HepG2 (cell line): ENCODE measurements around the gene RHEBL1. TPM values are rescaled to one million over a fixed set of nuclear protein-coding genes. Genes with fewer than 3 reads are reported as not detected.

Experiments
- DBP ChIP-seq: sonication (generic); formaldehyde crosslinking; IDR thresholded peaks from 2 replicates; pipeline ENCODE4 v1.4.0; 2020; ENCODE audit warnings: missing genetic modification reagents; ENCODE audit errors: not compliant biosample characterization
- DMAP1 ChIP-seq: IDR thresholded peaks from 2 replicates; pipeline ENCODE4 v1.6.1; 2016
- DR1 ChIP-seq: sonication (generic); formaldehyde crosslinking; IDR thresholded peaks from 2 replicates; pipeline ENCODE4 v1.8.0; 2021; ENCODE audit warnings: mild to moderate bottlenecking, missing genetic modification reagents, inconsistent platforms
- GABPA ChIP-seq, 2 experiments: IDR thresholded peaks; 2 replicates each; pipeline ENCODE4 v1.6.1; 2011 to 2016; ENCODE audit warnings: low read depth in 2 of 2, low read length in 1 of 2, missing biosample characterization in 1 of 2, missing genetic modification characterization in 1 of 2
- GTF2F1 ChIP-seq: fragments of 150-350 bp; IDR thresholded peaks from 2 replicates; pipeline ENCODE4 v1.6.1; 2014; ENCODE audit warnings: low read length
- HNRNPK ChIP-seq: fragments of 200-400 bp; formaldehyde crosslinking; IDR thresholded peaks from 2 replicates; pipeline ENCODE4 v1.6.1; 2018; ENCODE audit warnings: low read length, low read depth, moderate library complexity, mild to moderate bottlenecking; ENCODE audit not compliant: poor library complexity, severe bottlenecking
- PTBP1 ChIP-seq: fragments of 200-400 bp; formaldehyde crosslinking; IDR thresholded peaks from 2 replicates; pipeline ENCODE4 v1.6.1; 2018; ENCODE audit warnings: low read length, low read depth; ENCODE audit not compliant: poor library complexity, severe bottlenecking
- SNRNP70 ChIP-seq: fragments of 200-400 bp; formaldehyde crosslinking; IDR thresholded peaks from 2 replicates; pipeline ENCODE4 v1.6.1; 2017; ENCODE audit warnings: mild to moderate bottlenecking, low read depth, low read length, moderate library complexity
- SRSF4 ChIP-seq: fragments of 200-400 bp; formaldehyde crosslinking; IDR thresholded peaks from one replicate; pipeline ENCODE4 v1.6.1; 2018; ENCODE audit warnings: mild to moderate bottlenecking, low read depth, low read length, moderate library complexity; ENCODE audit not compliant: poor library complexity, severe bottlenecking
- ZBTB1 ChIP-seq: sonication (generic); formaldehyde crosslinking; IDR thresholded peaks from 2 replicates; pipeline ENCODE4 v1.4.0; 2020; ENCODE audit warnings: missing genetic modification reagents, borderline replicate concordance
- ZBTB21 ChIP-seq: sonication (generic); formaldehyde crosslinking; IDR thresholded peaks from 2 replicates; pipeline ENCODE4 v1.4.0; 2020; ENCODE audit warnings: missing genetic modification reagents
- ZNF138 ChIP-seq: sonication (generic); formaldehyde crosslinking; IDR thresholded peaks from 2 replicates; pipeline ENCODE4 v1.5.0; 2020; ENCODE audit warnings: mild to moderate bottlenecking, low read depth, missing genetic modification reagents
- ZNF337 ChIP-seq: sonication (generic); formaldehyde crosslinking; IDR thresholded peaks from 2 replicates; pipeline ENCODE4 v1.5.1; 2020; ENCODE audit warnings: missing genetic modification reagents, low read depth, mild to moderate bottlenecking, borderline replicate concordance
- ZNF468 ChIP-seq: sonication (generic); formaldehyde crosslinking; IDR thresholded peaks from 2 replicates; pipeline ENCODE4 v1.8.0; 2022; ENCODE audit warnings: mild to moderate bottlenecking, moderate library complexity, missing genetic modification reagents
- ZNF549 ChIP-seq: sonication (generic); formaldehyde crosslinking; IDR thresholded peaks from 2 replicates; pipeline ENCODE4 v1.5.0; 2020; ENCODE audit warnings: missing genetic modification reagents
- polyA plus RNA-seq, 8 experiments: library from polyadenylated mRNA; depleted of rRNA in 3 of 8; stranded (reverse) in 7 of 8; unstranded in 1 of 8; fragments of >200 nt; fragmentation: Illumina TruSeq in 4 of 8; extraction: Trizol in 4 of 8; gene quantifications; 2 replicates each; pipeline versions ENCODE4 v1.2.1 to v1.2.3, GENCODE V29; 2011 to 2016; ENCODE audit warnings: low read depth in 4 of 8, missing spikeins in 1 of 8, mixed read lengths in 1 of 8; ENCODE audit not compliant: insufficient read depth in 1 of 8
- total RNA-seq, 5 experiments: library from RNA; depleted of rRNA; stranded (reverse); fragments of >200 nt; fragmentation: Illumina TruSeq; extraction: Trizol; gene quantifications; 2 replicates each; pipeline ENCODE4 v1.2.3, GENCODE V29; 2016; ENCODE audit warnings: low read depth in 1 of 5
- TF ChIP-seq, protein P1 (sequence below): sonication (generic); formaldehyde crosslinking; IDR thresholded peaks from 2 replicates; pipeline ENCODE4 v1.4.0; 2020; ENCODE audit warnings: missing genetic modification reagents
- TF ChIP-seq, protein P2 (sequence below): sonication (generic); formaldehyde crosslinking; IDR thresholded peaks from 2 replicates; pipeline ENCODE4 v1.4.0; 2020; ENCODE audit warnings: missing genetic modification reagents
- TF ChIP-seq, protein P3 (sequence below): sonication (generic); formaldehyde crosslinking; IDR thresholded peaks from 2 replicates; pipeline ENCODE4 v1.8.0; 2022; ENCODE audit warnings: mild to moderate bottlenecking, missing genetic modification reagents, borderline replicate concordance
- TF ChIP-seq, protein P4 (sequence below): sonication (generic); formaldehyde crosslinking; IDR thresholded peaks from 2 replicates; pipeline ENCODE4 v1.5.1; 2020; ENCODE audit warnings: missing genetic modification reagents, mild to moderate bottlenecking, borderline replicate concordance

Gene RHEBL1
- total and polyA plus RNA-seq, 2 of the 13 experiments (the other 11 are each of a cell fraction or from before 2014, with no cell fraction given) = 1.4 to 2.5 TPM

- TF ChIP-seq, protein P1, sequence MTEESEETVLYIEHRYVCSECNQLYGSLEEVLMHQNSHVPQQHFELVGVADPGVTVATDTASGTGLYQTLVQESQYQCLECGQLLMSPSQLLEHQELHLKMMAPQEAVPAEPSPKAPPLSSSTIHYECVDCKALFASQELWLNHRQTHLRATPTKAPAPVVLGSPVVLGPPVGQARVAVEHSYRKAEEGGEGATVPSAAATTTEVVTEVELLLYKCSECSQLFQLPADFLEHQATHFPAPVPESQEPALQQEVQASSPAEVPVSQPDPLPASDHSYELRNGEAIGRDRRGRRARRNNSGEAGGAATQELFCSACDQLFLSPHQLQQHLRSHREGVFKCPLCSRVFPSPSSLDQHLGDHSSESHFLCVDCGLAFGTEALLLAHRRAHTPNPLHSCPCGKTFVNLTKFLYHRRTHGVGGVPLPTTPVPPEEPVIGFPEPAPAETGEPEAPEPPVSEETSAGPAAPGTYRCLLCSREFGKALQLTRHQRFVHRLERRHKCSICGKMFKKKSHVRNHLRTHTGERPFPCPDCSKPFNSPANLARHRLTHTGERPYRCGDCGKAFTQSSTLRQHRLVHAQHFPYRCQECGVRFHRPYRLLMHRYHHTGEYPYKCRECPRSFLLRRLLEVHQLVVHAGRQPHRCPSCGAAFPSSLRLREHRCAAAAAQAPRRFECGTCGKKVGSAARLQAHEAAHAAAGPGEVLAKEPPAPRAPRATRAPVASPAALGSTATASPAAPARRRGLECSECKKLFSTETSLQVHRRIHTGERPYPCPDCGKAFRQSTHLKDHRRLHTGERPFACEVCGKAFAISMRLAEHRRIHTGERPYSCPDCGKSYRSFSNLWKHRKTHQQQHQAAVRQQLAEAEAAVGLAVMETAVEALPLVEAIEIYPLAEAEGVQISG (CRISPR knock-in tag) = peak; percentile 93
- TF ChIP-seq, protein P2, sequence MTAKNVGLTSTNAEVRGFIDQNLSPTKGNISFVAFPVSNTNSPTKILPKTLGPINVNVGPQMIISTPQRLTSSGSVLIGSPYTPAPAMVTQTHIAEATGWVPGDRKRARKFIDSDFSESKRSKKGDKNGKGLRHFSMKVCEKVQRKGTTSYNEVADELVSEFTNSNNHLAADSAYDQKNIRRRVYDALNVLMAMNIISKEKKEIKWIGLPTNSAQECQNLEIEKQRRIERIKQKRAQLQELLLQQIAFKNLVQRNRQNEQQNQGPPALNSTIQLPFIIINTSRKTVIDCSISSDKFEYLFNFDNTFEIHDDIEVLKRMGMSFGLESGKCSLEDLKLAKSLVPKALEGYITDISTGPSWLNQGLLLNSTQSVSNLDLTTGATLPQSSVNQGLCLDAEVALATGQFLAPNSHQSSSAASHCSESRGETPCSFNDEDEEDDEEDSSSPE (CRISPR knock-in tag) = peak; percentile 65; the same call in 1 of the 2 replicates
- TF ChIP-seq ZNF337 (CRISPR knock-in tag) = no peak
- TF ChIP-seq DMAP1 (CRISPR knock-in tag) = peak; percentile 99
- TF ChIP-seq ZNF549 (CRISPR knock-in tag) = no peak
- 0 out of 2 replicates have a peak, but pooled peaks have one; percentile 12 for TF ChIP-seq ZNF468 (CRISPR knock-in tag)
- TF ChIP-seq SNRNP70 = no peak
- TF ChIP-seq, protein P3, sequence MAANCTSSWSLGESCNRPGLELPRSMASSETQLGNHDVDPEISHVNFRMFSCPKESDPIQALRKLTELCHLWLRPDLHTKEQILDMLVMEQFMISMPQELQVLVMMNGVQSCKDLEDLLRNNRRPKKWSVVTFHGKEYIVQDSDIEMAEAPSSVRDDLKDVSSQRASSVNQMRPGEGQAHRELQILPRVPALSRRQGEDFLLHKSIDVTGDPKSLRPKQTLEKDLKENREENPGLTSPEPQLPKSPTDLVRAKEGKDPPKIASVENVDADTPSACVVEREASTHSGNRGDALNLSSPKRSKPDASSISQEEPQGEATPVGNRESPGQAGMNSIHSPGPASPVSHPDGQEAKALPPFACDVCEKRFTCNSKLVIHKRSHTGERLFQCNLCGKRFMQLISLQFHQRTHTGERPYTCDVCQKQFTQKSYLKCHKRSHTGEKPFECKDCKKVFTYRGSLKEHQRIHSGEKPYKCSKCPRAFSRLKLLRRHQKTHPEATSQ (CRISPR knock-in tag) = no peak
- no peak for TF ChIP-seq ZNF138
- TF ChIP-seq DBP (CRISPR knock-in tag) = no peak
- TF ChIP-seq HNRNPK = peak; percentile 45
- no peak for TF ChIP-seq SRSF4
- TF ChIP-seq GTF2F1 = peak; percentile 52; the same call in 1 of the 2 replicates
- TF ChIP-seq GABPA (IDR thresholded peaks at IDR 0.05; ENCODE audit: low read depth, low read length) = peak; percentile 44; the same call in 1 of the 2 replicates
- TF ChIP-seq GABPA (CRISPR knock-in tag; IDR thresholded peaks at IDR 0.05; ENCODE audit: low read depth) = peak; percentile 79
- peak; percentile 63 for TF ChIP-seq DR1 (CRISPR knock-in tag)
- TF ChIP-seq, protein P4, sequence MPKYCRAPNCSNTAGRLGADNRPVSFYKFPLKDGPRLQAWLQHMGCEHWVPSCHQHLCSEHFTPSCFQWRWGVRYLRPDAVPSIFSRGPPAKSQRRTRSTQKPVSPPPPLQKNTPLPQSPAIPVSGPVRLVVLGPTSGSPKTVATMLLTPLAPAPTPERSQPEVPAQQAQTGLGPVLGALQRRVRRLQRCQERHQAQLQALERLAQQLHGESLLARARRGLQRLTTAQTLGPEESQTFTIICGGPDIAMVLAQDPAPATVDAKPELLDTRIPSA (CRISPR knock-in tag) = peak; percentile 60; the same call in 1 of the 2 replicates
- TF ChIP-seq ZBTB21 = no peak
- TF ChIP-seq ZBTB1 = no peak
- peak; percentile 16 for TF ChIP-seq PTBP1
These were observed 9.3 kb downstream of the RHEBL1 start, which contains the start of gene KMT2D (continued) for GRCh38 chr12:49060237-49061156.
